Hematopoietic multipotent progenitor cell treated with erythropoietin and hydrocortisone succinate and interleukin-3 and kit ligand, for 8 days (in vitro differentiated cells): ENCODE data around the gene DPY19L1.
"Not testable (repeated sequence)": the region's sequence is repeated elsewhere in the genome, so short reads cannot be mapped to it uniquely, and the experiment has no call there.

Source experiments
- DNase-seq: peaks from one replicate; pipeline ENCODE4 v3.0.0-alpha.2; 2015

DPY19L1 gene

DNA sequence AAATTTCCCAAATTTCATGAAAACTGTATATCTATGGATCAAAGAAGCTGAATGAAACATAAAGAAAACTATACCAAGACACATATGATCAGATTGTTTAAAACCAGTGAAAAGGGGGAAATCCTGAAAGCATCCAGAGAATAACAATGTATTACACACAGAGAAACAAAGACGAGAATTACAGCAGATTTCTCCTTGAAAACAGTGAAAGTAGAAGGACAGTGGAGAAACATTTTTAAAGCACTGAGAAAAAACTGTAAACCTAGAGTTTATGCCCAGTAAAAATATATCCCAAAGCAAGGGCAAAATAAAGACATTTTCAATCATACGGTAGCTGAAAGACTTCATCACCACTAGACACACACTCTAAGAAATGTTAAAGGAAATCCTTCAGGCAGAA is 121.0 kb downstream of the DPY19L1 start:
- no peak for DNase-seq

DNA sequence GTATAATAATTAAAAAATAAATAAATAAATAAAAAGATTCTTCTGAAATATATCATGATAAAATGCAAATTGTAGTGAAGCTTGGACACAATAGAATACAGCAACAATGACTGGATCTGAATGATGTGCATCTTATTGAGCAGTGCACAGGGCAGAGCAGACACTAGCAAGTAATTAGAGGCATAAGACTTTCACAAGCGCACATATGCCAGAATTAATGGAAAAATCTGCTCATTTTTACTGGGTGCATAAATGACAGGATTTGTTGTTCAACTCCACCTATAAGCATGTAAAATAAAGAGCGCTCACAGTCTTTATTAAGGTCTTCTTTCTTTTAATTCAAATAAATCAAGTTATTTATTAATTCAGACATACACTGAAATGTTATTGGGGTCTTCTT is 125.0 kb downstream of the DPY19L1 start:
- no peak for DNase-seq

DNA sequence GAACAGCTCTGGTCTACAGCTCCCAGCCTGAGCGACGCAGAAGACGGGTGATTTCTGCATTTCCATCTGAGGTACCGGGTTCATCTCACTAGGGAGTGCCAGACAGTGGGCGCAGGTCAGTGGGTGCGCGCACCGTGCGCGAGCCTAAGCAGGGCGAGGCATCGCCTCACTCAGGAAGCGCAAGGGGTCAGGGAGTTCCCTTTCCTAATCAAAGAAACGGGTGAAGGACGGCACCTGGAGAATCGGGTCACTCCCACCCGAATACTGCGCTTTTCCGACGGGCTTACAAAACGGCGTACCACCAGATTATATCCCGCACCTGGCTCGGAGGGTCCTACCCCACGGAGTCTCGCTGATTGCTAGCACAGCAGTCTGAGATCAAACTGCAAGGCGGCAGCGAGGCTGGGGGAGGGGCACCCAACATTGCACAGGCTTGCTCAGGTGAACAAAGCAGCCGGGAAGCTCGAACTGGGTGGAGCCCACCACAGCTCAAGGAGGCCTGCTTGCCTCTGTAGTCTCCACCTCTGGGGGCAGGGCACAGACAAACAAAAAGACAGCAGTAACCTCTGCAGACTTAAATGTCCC is 130.9 kb downstream of the DPY19L1 start:
- not testable (repeated sequence) for DNase-seq

DNA sequence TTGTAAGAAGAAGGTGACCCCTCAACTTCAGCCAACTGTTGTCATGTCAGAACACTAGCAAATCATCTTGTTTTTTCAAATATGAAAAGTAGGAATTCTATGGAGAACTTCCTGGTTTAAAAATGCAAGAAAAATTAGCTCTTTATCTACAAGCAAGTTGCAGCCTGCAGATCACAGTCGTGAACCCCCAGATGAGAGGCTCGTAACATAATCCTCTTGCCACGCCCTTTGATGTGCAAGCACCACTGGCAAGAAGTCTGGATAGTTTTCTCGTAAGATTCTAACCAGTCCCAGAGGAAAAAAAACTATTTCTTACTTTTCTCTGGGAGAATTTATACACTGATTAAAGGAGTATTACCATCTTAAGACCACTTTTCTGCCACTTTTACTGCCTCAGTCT is 132.3 kb downstream of the DPY19L1 start:
- no peak for DNase-seq

DNA sequence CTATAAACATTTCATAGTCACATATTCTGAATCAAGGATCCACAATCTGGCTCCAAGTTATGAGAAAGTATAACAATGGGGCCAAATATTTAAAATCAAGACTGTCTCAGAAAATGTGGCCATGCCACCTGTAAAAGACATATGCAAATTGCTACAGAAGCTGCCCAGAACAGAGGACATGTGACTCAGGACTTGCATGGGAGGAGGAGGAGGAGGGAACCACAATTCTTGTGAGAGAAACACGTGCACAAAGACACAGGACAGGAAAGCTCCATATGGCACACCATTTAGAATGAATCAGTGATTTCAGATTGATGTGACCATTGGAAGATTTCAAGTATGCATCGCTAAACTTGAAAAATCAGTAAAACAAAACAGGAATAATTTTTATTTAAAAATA is 133.4 kb downstream of the DPY19L1 start:
- not testable (repeated sequence) for DNase-seq

DNA sequence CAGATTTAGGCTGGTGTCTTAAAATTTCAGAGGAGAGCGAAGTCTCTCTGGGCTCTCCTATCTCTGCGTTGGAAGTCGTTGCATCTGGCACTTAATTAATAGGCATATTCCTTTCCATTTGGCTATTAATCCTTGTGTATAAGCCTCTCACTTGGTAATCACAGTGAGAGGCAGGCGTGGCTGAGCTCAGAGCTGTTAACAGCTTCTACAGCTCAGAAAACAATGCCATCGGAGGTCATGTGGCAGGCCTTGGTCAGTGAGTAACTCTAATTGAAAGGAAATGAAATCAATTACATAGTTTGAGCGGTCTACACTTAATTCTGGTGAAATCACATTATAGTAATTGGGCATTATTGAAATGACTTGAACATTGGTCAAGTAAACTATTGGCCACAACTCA is 135.1 kb downstream of the DPY19L1 start:
- DNase-seq, result no peak

DNA sequence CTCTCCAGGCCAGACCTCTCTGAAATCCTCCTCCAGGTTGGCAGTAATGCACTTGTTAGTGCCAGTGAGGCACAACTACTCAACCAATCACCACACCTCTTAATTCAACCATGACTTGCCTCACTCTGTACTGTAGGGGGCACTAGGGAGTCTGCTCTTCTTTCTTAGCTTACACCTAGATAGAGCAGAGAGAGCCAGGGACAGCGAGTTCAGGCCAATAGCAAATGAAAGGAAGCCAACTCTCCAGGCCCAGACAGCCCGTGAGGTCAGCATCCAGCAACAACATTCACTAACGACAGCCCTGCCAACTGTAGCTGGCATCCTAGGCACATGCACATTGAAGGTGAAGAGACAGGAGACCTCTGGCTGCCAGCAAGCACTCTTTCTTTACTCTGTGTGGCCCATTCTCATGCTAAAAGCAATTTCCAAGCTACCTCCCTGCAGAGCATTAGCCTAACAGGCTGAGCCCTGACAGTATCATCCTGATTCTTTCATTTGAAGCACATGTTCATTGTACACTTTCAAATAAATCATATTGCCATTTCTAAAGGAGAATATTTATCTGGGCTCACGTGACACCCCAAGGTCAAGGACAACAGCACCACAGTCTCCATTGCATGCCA is 136.3 kb downstream of the DPY19L1 start:
- peak; percentile 42 for DNase-seq

DNA sequence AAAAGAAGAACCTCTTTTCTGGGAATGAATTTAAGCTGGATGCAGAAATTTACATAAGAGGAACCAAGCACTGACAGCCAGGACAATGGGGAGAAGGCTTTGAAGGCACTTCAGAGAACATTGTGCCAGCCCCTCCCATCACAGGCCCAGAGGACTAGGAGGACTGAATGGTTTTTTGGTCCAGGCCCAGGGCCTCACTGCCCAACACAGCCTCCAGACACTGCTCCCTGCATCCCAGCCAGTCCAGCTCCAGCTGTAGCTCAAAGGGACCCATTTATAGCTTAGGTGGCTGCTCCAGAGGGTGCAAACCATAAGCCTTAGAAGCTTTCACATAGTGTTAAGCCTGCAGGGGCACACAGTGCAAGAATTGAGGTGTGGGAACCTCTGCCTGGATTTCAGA is 142.1 kb downstream of the DPY19L1 start:
- DNase-seq, result no peak

DNA sequence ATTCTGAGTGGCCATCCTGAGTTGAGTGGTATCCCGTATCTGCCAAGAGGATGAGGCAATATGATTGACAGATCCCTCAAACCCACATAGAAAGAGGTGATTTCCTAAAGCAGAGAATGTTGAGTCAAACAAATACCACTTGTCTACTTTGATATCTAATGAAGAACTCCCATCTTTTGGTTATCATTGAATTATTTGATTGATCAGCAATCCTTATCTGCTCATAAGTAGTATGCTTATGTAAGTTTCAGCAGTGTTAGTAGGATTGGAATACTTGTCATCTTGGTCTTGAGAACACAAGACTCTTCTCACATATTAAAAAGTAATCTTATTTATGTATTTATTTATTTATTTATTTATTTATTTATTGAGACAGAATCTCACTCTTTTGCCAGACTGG is 147.3 kb downstream of the DPY19L1 start:
- DNase-seq, result no peak

DNA sequence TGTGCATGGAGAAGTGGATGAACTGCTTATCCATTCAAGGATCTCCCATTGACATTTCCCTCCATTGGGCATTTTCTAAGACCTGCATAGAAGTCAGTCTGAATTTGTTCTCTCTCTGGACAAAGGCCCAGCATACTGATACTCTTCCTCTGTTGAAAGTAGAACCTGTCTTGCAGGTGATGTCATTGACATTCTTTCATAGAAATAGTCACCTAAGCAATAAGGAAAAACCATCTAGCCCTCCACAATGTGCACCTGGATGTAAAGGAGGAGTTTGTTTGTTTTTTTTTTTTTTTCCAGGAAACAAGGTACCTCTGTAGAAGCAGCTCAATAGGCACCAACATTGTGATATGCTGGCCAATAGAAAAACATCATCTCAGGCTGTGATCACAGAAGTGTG is 150.4 kb downstream of the DPY19L1 start:
- DNase-seq, result no peak

DNA sequence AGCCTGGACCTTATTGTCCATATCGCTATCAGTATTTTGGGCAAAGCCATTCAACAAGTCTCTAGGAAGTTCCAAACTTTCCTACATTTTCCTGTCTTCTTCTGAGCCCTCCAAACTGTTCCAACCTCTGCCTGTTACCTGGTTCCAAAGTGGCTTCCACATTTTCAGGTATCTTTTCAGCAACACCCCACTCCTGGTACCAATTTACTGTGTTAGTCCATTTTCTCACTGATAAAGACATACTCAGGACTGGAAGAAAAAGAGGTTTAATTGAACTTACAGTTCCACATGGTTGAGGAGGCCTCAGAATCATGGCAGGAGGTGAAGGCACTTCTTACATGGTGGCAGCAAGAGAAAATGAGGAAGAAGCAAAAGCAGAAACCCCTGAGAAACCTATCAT is 153.4 kb downstream of the DPY19L1 start:
- not testable (repeated sequence) for DNase-seq

DNA sequence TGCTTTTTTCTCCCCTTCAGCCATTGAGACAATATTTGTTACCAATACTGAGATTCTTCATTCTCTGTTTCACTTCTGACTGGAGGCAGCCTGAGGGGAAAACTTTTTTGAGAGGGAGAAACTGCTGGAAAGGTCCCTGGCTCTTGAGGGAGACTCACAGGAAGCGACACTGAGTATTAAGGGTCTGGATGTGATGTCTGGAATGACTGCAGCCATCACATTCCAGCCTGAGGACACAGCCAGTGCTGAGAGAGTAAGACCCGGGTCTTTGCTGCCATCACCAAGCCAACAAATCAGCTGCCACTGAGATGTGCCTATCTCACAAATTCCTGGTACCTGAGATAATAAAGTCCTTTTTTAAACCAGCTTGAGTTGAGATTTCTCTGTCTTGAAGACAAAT is 157.4 kb downstream of the DPY19L1 start:
- no peak for DNase-seq

DNA sequence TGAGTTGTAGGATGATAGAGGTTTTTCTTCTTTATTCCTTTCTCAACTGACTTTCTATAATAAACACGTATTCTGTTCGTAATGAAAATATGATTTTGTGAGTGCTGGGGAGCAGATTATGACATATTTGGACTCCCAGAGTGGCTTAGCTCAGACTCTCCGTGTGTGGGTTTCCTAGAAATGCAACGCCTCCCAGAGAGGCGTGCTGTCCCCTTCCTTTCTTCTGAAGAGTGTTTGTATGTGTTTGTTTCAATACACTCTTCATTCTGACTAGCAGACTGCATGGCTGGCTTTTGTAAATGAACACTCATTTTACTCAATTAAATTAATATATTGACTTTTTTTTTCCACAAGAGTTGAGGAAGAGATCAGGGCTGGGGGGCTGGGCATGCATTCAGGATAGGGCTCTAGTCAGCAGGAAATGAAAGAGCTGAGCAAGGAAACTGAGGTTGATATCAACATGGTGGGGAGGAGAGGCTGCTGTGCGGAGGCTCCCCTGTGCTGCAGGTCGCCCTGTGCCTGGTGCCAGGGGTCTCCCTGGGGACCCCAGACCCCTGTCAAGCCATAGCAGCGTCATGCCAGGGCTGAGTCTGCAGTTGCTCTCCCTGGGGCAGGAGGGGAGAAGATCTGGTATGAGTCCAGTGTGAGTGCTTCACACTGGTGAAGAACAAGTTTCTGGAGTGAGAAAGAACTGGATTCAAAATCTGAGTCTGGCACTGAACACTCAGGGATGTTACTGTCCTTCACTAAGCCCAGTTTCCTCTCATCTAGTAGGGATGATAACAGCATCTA is 158.1 kb downstream of the DPY19L1 start:
- not testable (repeated sequence) for DNase-seq
